Gastroesophageal sphincter (tissue), 4 donors: ENCODE data around the gene HPCAL1. TPM values are rescaled to one million over a fixed set of nuclear protein-coding genes. Genes with fewer than 3 reads are reported as not detected.

ENCODE experiments used
- ATAC-seq: fragments of 150-250 bp; one replicate; pipeline ENCODE4 v1.9.1; 2016; ENCODE audit warnings: mild to moderate bottlenecking, moderate library complexity
- H3K27ac ChIP-seq, 4 donors: fragments of 200-600 bp; sonication (generic) in 3 of 4; 1 replicate in 3 of 4; 2 replicates in 1 of 4; pipeline ENCODE4 v1.5.1; 2016 to 2019
- H3K27me3 ChIP-seq: fragments of 200-600 bp; sonication (generic); one replicate; pipeline ENCODE4 v1.5.1; 2019
- H3K36me3 ChIP-seq, 2 donors: fragments of 200-600 bp; sonication (generic); one replicate each; pipeline ENCODE4 v1.5.1; 2019; ENCODE audit warnings: control low read depth in 1 of 2
- H3K4me1 ChIP-seq, 3 donors: fragments of 200-600 bp; sonication (generic); 1 replicate in 2 of 3; 2 replicates in 1 of 3; pipeline ENCODE4 v1.5.1; 2016 to 2019; ENCODE audit warnings: control low read depth in 2 of 3
- H3K4me3 ChIP-seq, 2 donors: fragments of 200-600 bp; sonication (generic); one replicate each; pipeline ENCODE4 v1.5.1; 2019; ENCODE audit warnings: mild to moderate bottlenecking in 1 of 2, moderate library complexity in 1 of 2
- H3K9me3 ChIP-seq, 3 donors: fragments of 200-600 bp; sonication (generic); one replicate each; pipeline ENCODE4 v1.5.1; 2017 to 2019; ENCODE audit warnings: control low read depth in 2 of 3
- CTCF ChIP-seq, 4 experiments: fragments of 200-600 bp in 2 of 4; fragments of 450-650 bp in 2 of 4; sonication (generic) in 1 of 4; IDR thresholded peaks; one replicate each; pipeline ENCODE4 v1.5.1; 2017 to 2019; ENCODE audit warnings: antibody characterized with exemption in 4 of 4, mild to moderate bottlenecking in 2 of 4, moderate library complexity in 2 of 4
- EP300 ChIP-seq: sonication (generic); formaldehyde crosslinking; IDR thresholded peaks from one replicate; pipeline ENCODE4 v1.6.1; 2017; ENCODE audit warnings: antibody characterized with exemption, mild to moderate bottlenecking
- POLR2A ChIP-seq, 2 donors: fragments of 450-650 bp; IDR thresholded peaks; one replicate each; pipeline ENCODE4 v1.6.1; 2017; ENCODE audit warnings: antibody characterized with exemption in 2 of 2, mild to moderate bottlenecking in 2 of 2, moderate library complexity in 1 of 2
- POLR2AphosphoS5 ChIP-seq: sonication (generic); formaldehyde crosslinking; IDR thresholded peaks from one replicate; pipeline ENCODE4 v1.6.1; 2017; ENCODE audit warnings: antibody characterized with exemption
- WGBS, 2 donors: methylation state at CpG; one replicate each; pipeline ENCODE4 v1.1.5; 2018; ENCODE audit warnings: low coverage in 1 of 2; 5-methylcytosine and 5-hydroxymethylcytosine counted together
- total RNA-seq, 4 donors: library from RNA; depleted of rRNA; stranded (reverse); fragments of >200 nt; gene quantifications; one replicate each; pipeline ENCODE4 v1.1.0, GENCODE V29; 2016

HPCAL1 gene
- total RNA-seq, 4 donors from 2014 or later = 17.0 to 42.1 (median 29.8) TPM

- 49 to 72% methylated on average over 9 to 10 of the region's 11 CpGs for WGBS, 2 donors
Observed at GRCh38 chr2:10407841-10408648, 105.3 kb downstream of the HPCAL1 start.

GRCh38 chr2:10408649-10409579 lies 106.2 kb downstream of the HPCAL1 start:
- WGBS, 2 donors = 28 to 65% methylated on average over 8 to 9 of the region's 24 CpGs
- Histone ChIP-seq H3K4me1 (peaks cover 0 to 60% (median 16%) of the 10 kb centered on the region in 3 donors), H3K4me3 (no peak overlapping the region), H3K27me3 (no peaks in the 10 kb centered on the region), H3K36me3 (no peaks in the 10 kb centered on the region), H3K9me3 (no peaks in the 10 kb centered on the region), H3K27ac (peak overlapping the region in 3 of 4 donors; percentile 67 to 90 (median 88))
- peak in 3 of 4 experiments; percentile 77 to 98 (median 88) for TF ChIP-seq CTCF (IDR thresholded peaks at IDR 0.05)
- no peak for TF ChIP-seq POLR2AphosphoS5
- TF ChIP-seq POLR2A (IDR thresholded peaks at IDR 0.05) = no peak
- TF ChIP-seq EP300 = no peak
- ATAC-seq = peak; percentile 48

More at GRCh38 chr2:10407841-10408648, 105.3 kb downstream of the HPCAL1 start:
- H3K27me3 ChIP-seq = no peaks in the 10 kb centered on the region
- no peaks in the 10 kb centered on the region for H3K9me3 ChIP-seq
- H3K4me3 ChIP-seq = no peak overlapping the region
- TF ChIP-seq CTCF (IDR thresholded peaks at IDR 0.05) (no peak), POLR2AphosphoS5 (peak; percentile 88), EP300 (no peak), POLR2A (IDR thresholded peaks at IDR 0.05) (no peak)
- H3K36me3 ChIP-seq = no peaks in the 10 kb centered on the region
- peaks cover 0 to 62% (median 16%) of the 10 kb centered on the region in 3 donors for H3K4me1 ChIP-seq
- H3K27ac ChIP-seq = peak overlapping the region in 3 of 4 donors; percentile 67 to 90 (median 88)
- ATAC-seq = peak; percentile 75

- no peak for TF ChIP-seq POLR2A (IDR thresholded peaks at IDR 0.05)
- TF ChIP-seq CTCF (IDR thresholded peaks at IDR 0.05) = no peak
- TF ChIP-seq EP300 = no peak
- no peak for TF ChIP-seq POLR2AphosphoS5
- Histone ChIP-seq H3K27ac (no peak overlapping the region), H3K9me3 (no peaks in the 10 kb centered on the region), H3K4me3 (no peak overlapping the region), H3K27me3 (no peaks in the 10 kb centered on the region), H3K4me1 (peaks cover 0 to 53% (median 6%) of the 10 kb centered on the region in 3 donors), H3K36me3 (no peaks in the 10 kb centered on the region)
- ATAC-seq = no peak
- 76 to 77% methylated on average over 5 to 9 of the region's 14 CpGs for WGBS, 2 donors
Observed at GRCh38 chr2:10410001-10410822, 107.5 kb downstream of the HPCAL1 start.

GRCh38 chr2:10410823-10411437 lies 108.2 kb downstream of the HPCAL1 start:
- Histone ChIP-seq H3K4me1 (peaks cover 0 to 45% (median 5%) of the 10 kb centered on the region in 3 donors), H3K36me3 (no peaks in the 10 kb centered on the region), H3K9me3 (no peaks in the 10 kb centered on the region), H3K27me3 (no peaks in the 10 kb centered on the region), H3K27ac (no peak overlapping the region), H3K4me3 (no peak overlapping the region)
- 53% methylated on average over 3 of the region's 13 CpGs; no CpG with 5 or more reads in 1 of the 2 donors for WGBS, 2 donors
- ATAC-seq = no peak
- TF ChIP-seq EP300 (no peak), CTCF (IDR thresholded peaks at IDR 0.05) (no peak), POLR2AphosphoS5 (no peak), POLR2A (IDR thresholded peaks at IDR 0.05) (no peak)
